Neuronal stem cell (in vitro differentiated cells): Measurements from ENCODE around the gene ERC2.

Source experiments
- DNase-seq: peaks from one replicate; pipeline ENCODE4 v3.0.0-alpha.2; 2013; ENCODE audit warnings: low spot score
- H2AFZ ChIP-seq: one replicate; pipeline ENCODE4 v1.6.1; 2013; ENCODE audit warnings: mild to moderate bottlenecking, low read length, inconsistent platforms
- H2AK5ac ChIP-seq: 2 replicates; pipeline ENCODE4 v1.6.1; 2013; ENCODE audit warnings: low read depth, mild to moderate bottlenecking, inconsistent platforms, low read length, moderate library complexity, mixed read lengths
- H2BK120ac ChIP-seq: 2 replicates; pipeline ENCODE4 v1.6.1; 2013; ENCODE audit warnings: low read depth, mild to moderate bottlenecking, inconsistent platforms, low read length, moderate library complexity, mixed read lengths
- H2BK12ac ChIP-seq: one replicate; pipeline ENCODE4 v1.6.1; 2013; ENCODE audit warnings: low read length, inconsistent platforms
- H2BK15ac ChIP-seq: 2 replicates; pipeline ENCODE4 v1.6.1; 2013; ENCODE audit warnings: mild to moderate bottlenecking, low read length, inconsistent platforms, mixed read lengths
- H2BK5ac ChIP-seq: one replicate; pipeline ENCODE4 v1.6.1; 2013; ENCODE audit warnings: inconsistent platforms, mild to moderate bottlenecking, low read length, moderate library complexity
- H3K14ac ChIP-seq: one replicate; pipeline ENCODE4 v1.6.1; 2013; ENCODE audit warnings: low read length, inconsistent platforms
- H3K18ac ChIP-seq: 2 replicates; pipeline ENCODE4 v1.6.1; 2013; ENCODE audit warnings: low read length, inconsistent platforms
- H3K23ac ChIP-seq: 2 replicates; pipeline ENCODE4 v1.6.1; 2013; ENCODE audit warnings: low read depth, mild to moderate bottlenecking, mixed read lengths, low read length, inconsistent platforms; ENCODE audit not compliant: poor library complexity
- H3K27ac ChIP-seq: replicated peaks from 3 replicates; pipeline ENCODE4 v1.5.1; 2013; ENCODE audit warnings: low read length, inconsistent platforms
- H3K27me3 ChIP-seq, 3 experiments: 2 replicates each; pipeline ENCODE4 v1.6.1; 2013; ENCODE audit warnings: low read length in 3 of 3, mild to moderate bottlenecking in 2 of 3, inconsistent platforms in 1 of 3, low read depth in 1 of 3, mixed read lengths in 1 of 3, moderate library complexity in 1 of 3; ENCODE audit not compliant: control insufficient read depth in 3 of 3, insufficient read depth in 3 of 3
- H3K36me3 ChIP-seq, 2 donors: replicated peaks in 1 of 2; 2 replicates each; pipeline ENCODE4 v1.6.1; 2013; ENCODE audit warnings: low read length in 2 of 2; ENCODE audit not compliant: control insufficient read depth in 2 of 2, insufficient read depth in 2 of 2
- H3K4ac ChIP-seq: 2 replicates; pipeline ENCODE4 v1.6.1; 2013; ENCODE audit warnings: inconsistent platforms, mild to moderate bottlenecking, low read length, moderate library complexity
- H3K4me1 ChIP-seq, 2 donors: 1 replicate in 1 of 2; 2 replicates in 1 of 2; pipeline ENCODE4 v1.6.1; 2013; ENCODE audit warnings: low read length in 2 of 2, low read depth in 1 of 2; ENCODE audit not compliant: control insufficient read depth in 2 of 2, insufficient read depth in 1 of 2
- H3K4me2 ChIP-seq: one replicate; pipeline ENCODE4 v1.6.1; 2013; ENCODE audit warnings: mild to moderate bottlenecking, low read length, inconsistent platforms; ENCODE audit not compliant: insufficient read depth, poor library complexity, severe bottlenecking
- H3K4me3 ChIP-seq, 2 donors: 2 replicates each; pipeline ENCODE4 v1.5.1; 2013; ENCODE audit warnings: low read length in 2 of 2, mild to moderate bottlenecking in 2 of 2, inconsistent platforms in 1 of 2, moderate library complexity in 1 of 2
- H3K79me1 ChIP-seq: one replicate; pipeline ENCODE4 v1.6.1; 2013; ENCODE audit warnings: low read depth, mild to moderate bottlenecking, inconsistent platforms, low read length, moderate library complexity
- H3K9ac ChIP-seq: one replicate; pipeline ENCODE4 v1.6.1; 2013; ENCODE audit warnings: mild to moderate bottlenecking, low read depth, low read length, inconsistent platforms; ENCODE audit not compliant: poor library complexity
- H3K9me3 ChIP-seq, 2 donors: replicated peaks in 1 of 2; 2 replicates each; pipeline versions ENCODE3 to v1.6.1; 2013; ENCODE audit warnings: low read length in 2 of 2, mild to moderate bottlenecking in 2 of 2, inconsistent platforms in 1 of 2, low read depth in 1 of 2, mixed read lengths in 1 of 2, moderate library complexity in 1 of 2; ENCODE audit not compliant: control insufficient read depth in 2 of 2, insufficient read depth in 1 of 2
- H4K8ac ChIP-seq: one replicate; pipeline ENCODE4 v1.6.1; 2013; ENCODE audit warnings: low read depth, mild to moderate bottlenecking, inconsistent platforms, low read length, moderate library complexity
- H4K91ac ChIP-seq: one replicate; pipeline ENCODE4 v1.6.1; 2013; ENCODE audit warnings: low read length, low read depth, mild to moderate bottlenecking, inconsistent platforms; ENCODE audit not compliant: poor library complexity
- WGBS, 2 donors: extraction: QIAGEN DNeasy Blood & Tissue Kit; methylation state at CpG; one replicate each; pipeline ENCODE4 v1.1.7; 2013; ENCODE audit warnings: missing lambda C conversion rate in 2 of 2, mixed read lengths in 1 of 2; ENCODE audit not compliant: insufficient read length in 2 of 2, insufficient replicate concordance in 1 of 2; ENCODE audit errors: extremely low coverage in 2 of 2; 5-methylcytosine and 5-hydroxymethylcytosine counted together

The ERC2 gene

DNA sequence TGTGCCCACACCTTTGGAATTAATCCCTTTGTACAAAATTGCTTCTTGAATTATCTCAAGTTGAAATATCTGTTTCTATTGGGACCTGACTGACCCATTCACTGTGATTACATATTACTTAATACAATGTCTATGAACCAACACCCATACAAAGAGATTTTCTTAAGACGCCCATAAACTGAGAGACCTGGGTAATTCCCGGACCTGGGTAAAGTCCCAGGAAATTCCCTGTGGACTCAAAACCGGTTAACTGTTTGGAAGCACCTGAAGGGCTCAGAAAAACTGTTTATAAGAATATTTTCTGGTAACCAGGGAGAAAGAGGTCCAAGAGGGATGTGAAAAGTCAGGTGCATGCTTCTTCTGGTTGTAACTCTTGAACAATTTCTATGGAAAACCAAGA is 667.2 kb downstream of the ERC2 start:
- no peak overlapping the region for H3K4me3 ChIP-seq
- no peak overlapping the region for H2BK15ac ChIP-seq
- no peak overlapping the region for H3K9ac ChIP-seq
- no peak overlapping the region for H2AK5ac ChIP-seq
- no peak overlapping the region for H4K8ac ChIP-seq
- H3K18ac ChIP-seq: no peak overlapping the region
- no peaks in the 10 kb centered on the region for H3K79me1 ChIP-seq
- peaks cover 0 to 4% of the 10 kb centered on the region in 2 donors for H3K9me3 ChIP-seq
- no CpG with 5 or more reads among the region's 3 CpGs for WGBS, 2 donors
- no peaks in the 10 kb centered on the region for H3K27me3 ChIP-seq
- H3K4me2 ChIP-seq: no peak overlapping the region
- H3K4ac ChIP-seq: no peak overlapping the region
- no peak overlapping the region for H2AFZ ChIP-seq
- H3K27ac ChIP-seq: no peak overlapping the region
- H4K91ac ChIP-seq: no peak overlapping the region
- no peak overlapping the region for H3K23ac ChIP-seq
- no peak overlapping the region for H2BK12ac ChIP-seq
- H2BK120ac ChIP-seq: no peak overlapping the region
- no peaks in the 10 kb centered on the region for H3K4me1 ChIP-seq
- no peak overlapping the region for H3K14ac ChIP-seq
- no peak for DNase-seq
- H3K36me3 ChIP-seq: no peaks in the 10 kb centered on the region
- no peak overlapping the region for H2BK5ac ChIP-seq

GRCh38 chr3:55797775-55798174 is 670.5 kb downstream of the ERC2 start:
- H3K9me3 ChIP-seq: peaks cover 0 to 4% of the 10 kb centered on the region in 2 donors
- H3K79me1 ChIP-seq: no peaks in the 10 kb centered on the region
- no peak overlapping the region for H2BK12ac ChIP-seq
- H3K18ac ChIP-seq: no peak overlapping the region
- H2AFZ ChIP-seq: no peak overlapping the region
- H4K91ac ChIP-seq: no peak overlapping the region
- H2AK5ac ChIP-seq: no peak overlapping the region
- no peak overlapping the region for H2BK120ac ChIP-seq
- no peaks in the 10 kb centered on the region for H3K27me3 ChIP-seq
- no peak overlapping the region for H3K4ac ChIP-seq
- no peak overlapping the region for H3K4me2 ChIP-seq
- no peak overlapping the region for H3K4me3 ChIP-seq
- H3K9ac ChIP-seq: no peak overlapping the region
- H3K4me1 ChIP-seq: no peaks in the 10 kb centered on the region
- no peak overlapping the region for H3K23ac ChIP-seq
- no peak overlapping the region for H2BK15ac ChIP-seq
- no peak overlapping the region for H3K14ac ChIP-seq
- no peak overlapping the region for H4K8ac ChIP-seq
- H3K36me3 ChIP-seq: no peaks in the 10 kb centered on the region
- no peak overlapping the region for H2BK5ac ChIP-seq
- no CpG with 5 or more reads among the region's 1 CpG for WGBS, 2 donors
- no peak overlapping the region for H3K27ac ChIP-seq
- no peak for DNase-seq

DNA sequence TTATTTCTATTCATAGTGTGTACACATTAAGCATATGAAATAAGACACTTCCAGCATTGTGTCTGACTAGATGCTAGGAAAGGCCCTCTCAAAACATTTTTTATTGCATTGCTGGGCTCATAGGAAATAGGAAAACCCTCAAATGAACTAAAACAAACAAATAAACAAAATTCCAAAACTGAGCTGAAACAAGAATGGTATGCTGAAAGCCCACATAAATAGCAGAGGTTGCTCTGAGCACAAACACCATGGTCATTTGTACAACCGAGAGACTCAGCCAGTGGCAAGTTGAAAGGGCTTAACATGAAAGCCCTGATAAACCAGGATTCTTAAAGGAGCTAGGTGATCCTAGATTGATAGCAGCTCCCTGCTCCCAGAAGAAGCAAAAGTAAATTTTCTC is 671.2 kb downstream of the ERC2 start:
- Histone ChIP-seq H3K4me2 (no peak overlapping the region), H3K27me3 (no peaks in the 10 kb centered on the region), H3K14ac (no peak overlapping the region), H4K8ac (no peak overlapping the region), H3K4ac (no peak overlapping the region), H3K4me1 (no peaks in the 10 kb centered on the region), H2BK15ac (no peak overlapping the region), H4K91ac (no peak overlapping the region), H3K79me1 (no peaks in the 10 kb centered on the region), H3K9me3 (peaks cover 0 to 4% of the 10 kb centered on the region in 2 donors), H2BK12ac (no peak overlapping the region), H3K27ac (no peak overlapping the region), H3K18ac (no peak overlapping the region), H3K23ac (no peak overlapping the region), H2AK5ac (no peak overlapping the region), H2BK5ac (no peak overlapping the region), H3K9ac (no peak overlapping the region), H3K4me3 (no peak overlapping the region), H2AFZ (no peak overlapping the region), H2BK120ac (no peak overlapping the region), H3K36me3 (no peaks in the 10 kb centered on the region)
- no peak for DNase-seq
- WGBS, 2 donors: no CpG with 5 or more reads among the region's 1 CpG

DNA sequence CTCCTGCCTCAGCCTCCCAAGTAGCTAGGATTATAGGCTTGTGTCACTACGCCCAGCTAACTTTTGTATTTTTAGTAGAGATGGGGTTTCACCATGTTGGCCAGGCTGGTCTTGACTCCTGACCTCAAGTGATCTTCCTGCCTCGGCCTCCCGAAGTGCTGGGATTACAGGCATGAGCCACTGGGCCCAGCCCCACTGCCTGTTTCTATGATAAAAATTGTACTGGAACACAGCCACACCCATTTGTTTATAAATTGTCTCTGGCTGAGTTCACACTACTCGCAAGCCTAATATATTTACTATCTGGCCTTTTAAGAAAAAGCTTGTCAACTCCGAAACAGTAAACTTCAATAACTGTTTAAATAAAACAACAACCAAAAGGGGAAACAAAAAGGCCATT is 671.7 kb downstream of the ERC2 start:
- H3K14ac ChIP-seq: no peak overlapping the region
- no peak overlapping the region for H2AK5ac ChIP-seq
- H4K8ac ChIP-seq: no peak overlapping the region
- no peak overlapping the region for H3K4me3 ChIP-seq
- H3K18ac ChIP-seq: no peak overlapping the region
- no peaks in the 10 kb centered on the region for H3K79me1 ChIP-seq
- H3K9ac ChIP-seq: no peak overlapping the region
- H3K23ac ChIP-seq: no peak overlapping the region
- peaks cover 0 to 4% of the 10 kb centered on the region in 2 donors for H3K9me3 ChIP-seq
- no CpG with 5 or more reads among the region's 5 CpGs for WGBS, 2 donors
- no peaks in the 10 kb centered on the region for H3K36me3 ChIP-seq
- no peak overlapping the region for H4K91ac ChIP-seq
- no peaks in the 10 kb centered on the region for H3K27me3 ChIP-seq
- H2AFZ ChIP-seq: no peak overlapping the region
- H3K4me2 ChIP-seq: no peak overlapping the region
- H2BK5ac ChIP-seq: no peak overlapping the region
- H3K4me1 ChIP-seq: no peaks in the 10 kb centered on the region
- H2BK12ac ChIP-seq: no peak overlapping the region
- DNase-seq: no peak
- no peak overlapping the region for H2BK120ac ChIP-seq
- H3K27ac ChIP-seq: no peak overlapping the region
- no peak overlapping the region for H2BK15ac ChIP-seq
- no peak overlapping the region for H3K4ac ChIP-seq
